HG02973 (cell line): ENCODE results near the gene CPLANE2.
"Not testable (repeated sequence)": the region's sequence is repeated elsewhere in the genome, so short reads cannot be mapped to it uniquely, and the experiment has no call there.

Experiments
- ATAC-seq: cut with Tn5 transposase; IDR thresholded peaks from one replicate; pipeline ENCODE4 v1.9.1; 2021; ENCODE audit warnings: moderate library complexity; ENCODE audit not compliant: unreplicated experiment

The CPLANE2 gene

GRCh38 chr1:16210581-16210980 is 26.4 kb downstream of the CPLANE2 start:
- no peak for ATAC-seq

- no peak for ATAC-seq
Measured at GRCh38 chr1:16209847-16210407, 27.1 kb downstream of the CPLANE2 start.

- ATAC-seq: no peak
Measured at GRCh38 chr1:16209132-16209846, 27.7 kb downstream of the CPLANE2 start.

- no peak for ATAC-seq
Measured at GRCh38 chr1:16208270-16208987, 28.6 kb downstream of the CPLANE2 start.

GRCh38 chr1:16207318-16208269 is 29.4 kb downstream of the CPLANE2 start:
- no peak for ATAC-seq

- ATAC-seq: peak; percentile 70
Measured at GRCh38 chr1:16206547-16207317, 30.3 kb downstream of the CPLANE2 start.

- ATAC-seq: no peak
Measured at GRCh38 chr1:16205891-16206546, 31.0 kb downstream of the CPLANE2 start.

- no peak for ATAC-seq
Measured at GRCh38 chr1:16205334-16205671, 31.7 kb downstream of the CPLANE2 start.

- no peak for ATAC-seq
Measured at GRCh38 chr1:16204634-16205333, 32.2 kb downstream of the CPLANE2 start.

- no peak for ATAC-seq
Measured at GRCh38 chr1:16204216-16204615, 32.8 kb downstream of the CPLANE2 start.

- ATAC-seq: no peak
Measured at GRCh38 chr1:16203550-16203949, 33.4 kb downstream of the CPLANE2 start.

GRCh38 chr1:16202281-16203210 is 34.4 kb downstream of the CPLANE2 start:
- ATAC-seq: no peak

GRCh38 chr1:16199700-16200099 is 37.3 kb downstream of the CPLANE2 start:
- no peak for ATAC-seq

- ATAC-seq: no peak
Measured at GRCh38 chr1:16199157-16199501, 37.9 kb downstream of the CPLANE2 start.

- no peak for ATAC-seq
Measured at GRCh38 chr1:16198444-16199156, 38.4 kb downstream of the CPLANE2 start.

- ATAC-seq: no peak
Measured at GRCh38 chr1:16196874-16197273, 40.1 kb downstream of the CPLANE2 start.

GRCh38 chr1:16196139-16196538 is 40.8 kb downstream of the CPLANE2 start:
- not testable (repeated sequence) for ATAC-seq

GRCh38 chr1:16195518-16195905 is 41.5 kb downstream of the CPLANE2 start:
- ATAC-seq: no peak
